NCI-H510A treated with DMSO at 0.1 percent for 48 hours (cell line): ENCODE data around the gene FCHSD2.
"Not testable (repeated sequence)": the region's sequence is repeated elsewhere in the genome, so short reads cannot be mapped to it uniquely, and the experiment has no call there.

Experiments used
- DNase-seq: peaks from one replicate; lab custom pipeline; 2025; lab: John Stamatoyannopoulos, UW

FCHSD2 gene

DNA sequence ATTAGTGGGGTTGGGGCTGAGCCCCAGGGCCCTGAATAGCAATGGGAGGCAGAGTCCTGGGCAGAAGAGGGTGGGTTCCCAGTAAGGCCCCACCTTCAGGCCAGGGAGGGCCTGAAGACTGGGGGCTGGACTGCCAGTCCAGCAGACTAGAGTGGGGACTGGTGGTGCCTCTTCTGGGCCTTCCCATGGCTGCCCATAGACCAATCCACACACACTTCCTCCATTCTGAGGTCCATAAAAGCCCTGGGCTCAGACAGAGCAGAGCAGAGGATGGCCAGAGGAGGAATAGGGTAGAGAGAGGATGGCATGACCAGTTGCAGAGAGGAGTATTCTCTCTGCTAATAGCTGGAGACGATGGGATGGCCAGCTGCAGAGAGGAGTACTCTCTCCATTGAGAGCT is 216.0 kb downstream of the FCHSD2 start:
- no peak for DNase-seq

DNA sequence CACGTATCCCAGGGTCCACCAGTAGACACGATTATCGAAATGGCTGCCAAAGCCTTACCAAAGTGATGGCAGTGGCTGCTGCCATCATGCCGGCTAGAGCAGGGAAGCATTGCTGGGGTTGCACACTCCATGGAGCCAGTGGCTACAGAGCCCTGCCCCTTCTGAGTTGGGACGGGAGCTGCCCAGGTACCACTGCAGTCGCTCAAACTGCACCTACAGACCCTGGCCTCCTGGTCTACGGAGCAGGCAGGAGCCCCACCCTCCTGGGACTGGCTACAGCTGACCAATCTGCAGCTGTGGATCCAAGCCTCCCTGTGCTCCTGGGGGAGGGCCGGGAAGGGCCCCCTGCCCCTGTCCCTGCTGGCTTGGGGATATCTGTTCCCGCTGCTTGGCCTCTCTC is 216.5 kb downstream of the FCHSD2 start:
- DNase-seq: no peak

DNA sequence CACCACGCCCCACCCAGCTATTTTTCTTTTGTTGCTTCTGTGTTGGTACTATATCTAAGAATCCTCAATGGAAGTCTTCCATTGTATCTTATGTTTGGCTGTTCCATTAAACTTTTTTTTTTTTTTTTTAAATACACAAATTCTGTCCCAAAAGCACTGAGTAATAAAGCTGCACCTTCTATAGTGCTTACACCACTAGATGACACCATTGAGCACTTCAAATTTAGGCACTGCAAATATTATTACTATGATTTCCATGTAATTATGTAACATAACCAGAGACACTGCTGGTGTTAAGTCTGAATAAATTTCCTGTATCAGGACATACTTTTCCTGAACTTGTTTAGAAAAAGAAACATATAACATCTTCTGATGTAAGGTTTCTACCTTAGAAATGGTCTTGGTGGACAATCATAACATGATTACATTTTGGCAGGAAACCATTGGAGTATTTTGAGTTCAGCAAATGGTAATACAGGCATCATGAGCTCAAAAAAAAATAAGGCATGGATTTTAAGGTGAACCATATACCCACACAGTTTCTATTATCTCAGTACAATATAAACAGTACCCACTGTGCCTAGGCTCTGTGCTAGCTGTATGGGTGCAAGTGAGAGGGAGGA is 217.4 kb downstream of the FCHSD2 start:
- no peak for DNase-seq

GRCh38 chr11:72921028-72921716 is 220.9 kb downstream of the FCHSD2 start:
- no peak for DNase-seq

GRCh38 chr11:72920001-72920400 is 222.1 kb downstream of the FCHSD2 start:
- DNase-seq: no peak

- no peak for DNase-seq
These were observed 223.3 kb downstream of the FCHSD2 start for GRCh38 chr11:72918851-72919250.

DNA sequence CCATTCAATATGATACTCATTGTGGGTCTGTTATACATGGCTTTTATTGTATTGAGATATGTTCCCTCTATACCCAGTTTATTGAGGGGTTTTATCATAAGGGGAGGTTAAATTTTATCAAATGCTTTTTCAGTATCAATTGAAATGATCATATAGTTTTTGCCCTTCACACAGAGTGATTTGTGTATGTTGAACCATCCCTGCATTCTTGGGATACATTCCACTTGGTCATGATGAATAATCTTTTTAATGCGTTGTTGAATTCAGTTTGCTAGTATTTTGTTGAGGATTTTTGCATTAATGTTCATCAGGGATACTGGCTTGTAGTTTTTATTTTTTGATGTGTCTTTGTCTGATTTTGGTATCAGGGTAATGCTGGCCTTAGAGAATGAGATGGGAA is 229.9 kb downstream of the FCHSD2 start:
- no peak for DNase-seq

DNA sequence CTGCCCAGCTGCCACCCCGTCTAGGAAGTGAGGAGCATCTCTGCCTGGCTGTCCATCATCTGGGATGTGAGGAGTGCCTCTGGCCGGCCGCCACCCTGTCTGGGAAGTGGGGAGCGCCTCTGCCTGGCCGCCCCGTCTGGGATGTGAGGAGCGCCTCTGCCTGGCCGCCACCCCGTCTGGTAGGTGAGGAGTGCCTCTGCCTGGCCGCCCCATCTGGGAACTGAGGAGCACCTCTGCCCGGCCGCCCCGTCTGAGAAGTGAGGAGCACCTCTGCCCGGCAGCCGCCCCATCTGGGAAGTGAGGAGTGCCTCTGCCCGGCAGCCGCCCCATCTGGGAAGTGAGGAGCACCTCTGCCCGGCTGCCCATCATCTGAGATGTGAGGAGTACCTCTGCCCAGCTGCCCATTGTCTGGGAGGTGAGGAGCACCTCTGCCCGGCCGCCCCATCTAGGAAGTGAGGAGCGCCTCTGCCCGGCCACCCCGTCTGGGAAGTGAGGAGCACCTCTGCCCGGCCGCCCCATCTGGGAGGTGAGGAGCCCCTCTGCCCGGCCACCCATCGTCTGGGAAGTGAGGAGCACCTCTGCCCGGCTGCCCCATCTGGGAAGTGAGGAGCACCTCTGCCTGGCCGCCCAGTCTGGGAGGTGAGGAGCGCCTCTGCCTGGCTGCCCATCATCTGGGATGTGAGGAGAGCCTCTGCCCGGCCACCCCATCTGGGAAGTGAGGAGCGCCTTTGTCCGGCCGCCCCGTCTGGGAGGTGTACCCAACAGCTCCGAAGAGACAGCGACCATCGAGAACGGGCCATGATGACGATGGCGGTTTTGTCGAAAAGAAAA is 232.3 kb downstream of the FCHSD2 start:
- DNase-seq: not testable (repeated sequence)

DNA sequence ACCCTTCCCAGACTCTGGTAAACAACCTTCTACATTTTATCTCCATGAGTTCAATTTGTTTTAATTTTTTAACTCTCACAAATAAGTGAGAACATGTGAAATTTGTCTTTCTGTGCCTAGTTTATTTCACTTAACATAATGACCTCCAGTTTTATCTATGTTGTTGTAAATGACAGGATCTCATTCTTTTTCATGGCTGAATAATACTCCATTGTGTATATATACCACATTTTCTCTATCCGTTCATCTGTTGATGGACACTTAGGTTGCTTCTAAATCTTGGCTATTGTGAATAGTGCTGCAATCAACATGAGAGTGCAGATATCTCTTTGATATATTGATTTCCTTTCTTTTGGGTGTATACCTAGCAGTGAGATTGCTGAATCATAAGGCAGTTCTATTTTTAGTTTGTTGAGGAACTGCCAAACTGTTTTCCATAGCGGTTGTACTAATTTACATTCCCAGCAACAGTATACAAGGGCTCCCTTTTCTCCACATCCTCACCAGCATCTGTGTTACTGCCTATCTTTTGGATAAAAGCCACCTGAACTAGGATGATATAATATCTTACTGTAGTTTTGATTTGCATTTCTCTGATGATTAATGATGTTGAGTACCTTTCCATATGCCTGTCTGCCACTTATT is 234.0 kb downstream of the FCHSD2 start:
- no peak for DNase-seq

GRCh38 chr11:72904016-72904415 is 238.1 kb downstream of the FCHSD2 start:
- no peak for DNase-seq

DNA sequence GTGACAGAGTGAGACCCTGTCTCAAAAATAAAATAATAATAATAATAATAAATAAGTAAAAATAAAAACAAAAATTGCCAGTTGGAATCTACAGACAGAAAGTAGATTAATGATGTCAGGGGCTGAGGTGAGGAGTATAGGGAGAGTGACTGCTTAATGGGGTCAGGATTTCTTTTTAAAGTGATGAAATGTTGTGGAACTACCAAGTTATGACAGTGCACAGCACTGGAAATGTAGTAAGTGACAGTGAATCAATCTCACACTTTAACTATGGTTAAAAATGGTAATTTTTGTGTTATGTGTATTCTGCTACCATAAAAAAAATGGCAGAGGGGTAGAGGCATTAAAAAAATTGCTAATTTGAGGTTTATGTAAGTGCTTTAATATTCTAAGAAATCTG is 240.7 kb downstream of the FCHSD2 start:
- DNase-seq: no peak

DNA sequence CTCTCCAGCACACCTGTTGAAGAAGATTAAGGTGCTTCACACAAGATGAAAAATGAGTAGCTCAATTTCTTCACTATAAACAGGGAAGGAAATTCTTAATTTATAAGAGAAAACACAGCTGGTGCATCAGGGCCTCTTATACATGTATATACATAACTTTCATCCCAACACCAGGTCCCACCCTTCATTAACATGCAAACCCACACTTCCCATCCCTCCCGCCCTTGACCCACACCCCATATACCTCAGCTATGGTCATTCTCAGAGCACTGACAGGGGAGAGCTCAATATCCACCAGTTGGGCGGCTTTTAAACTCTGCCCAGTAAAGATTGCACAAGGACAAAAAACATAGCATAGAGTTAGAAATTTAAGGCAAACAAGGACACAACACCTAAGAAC is 242.1 kb downstream of the FCHSD2 start:
- no peak for DNase-seq

GRCh38 chr11:72899238-72899637 is 242.9 kb downstream of the FCHSD2 start:
- no peak for DNase-seq

DNA sequence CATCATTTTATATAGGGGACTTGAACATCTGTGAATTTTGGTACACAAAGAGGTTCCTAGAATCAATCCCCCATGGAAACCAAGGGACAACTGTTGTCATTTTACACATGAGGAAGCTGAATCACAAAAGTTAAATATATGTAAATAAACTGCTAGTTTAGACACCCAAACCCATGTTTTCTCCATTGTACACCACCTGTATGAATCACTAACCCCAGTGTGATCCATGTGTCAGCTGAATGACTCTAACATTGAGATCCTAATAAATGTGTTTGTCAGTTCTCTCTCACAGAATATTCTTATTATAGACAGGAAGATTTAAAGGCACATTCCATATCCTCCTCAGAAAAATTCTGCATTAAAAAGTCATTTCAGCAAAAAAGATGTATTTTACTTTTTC is 244.6 kb downstream of the FCHSD2 start:
- DNase-seq: no peak

DNA sequence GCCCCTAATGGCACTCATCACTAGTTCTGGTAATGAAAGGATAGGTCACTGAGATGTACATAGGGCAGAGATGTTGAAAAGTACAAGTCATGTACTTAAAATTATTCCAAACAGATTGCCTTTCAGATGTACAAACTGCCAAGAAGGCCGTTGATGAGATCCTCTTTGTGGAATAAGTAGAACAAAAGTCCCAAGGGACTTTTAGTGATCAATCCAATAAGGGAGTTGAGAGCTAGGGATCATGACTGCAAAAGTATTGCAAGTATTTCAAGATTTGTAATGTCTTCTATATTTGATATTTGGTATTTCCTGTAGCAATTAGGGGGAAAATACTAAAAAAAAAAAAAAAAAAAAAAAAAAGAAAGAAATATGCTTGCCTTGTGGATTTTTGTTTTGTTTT is 245.7 kb downstream of the FCHSD2 start:
- no peak for DNase-seq

GRCh38 chr11:72890881-72891280 is 251.2 kb downstream of the FCHSD2 start:
- DNase-seq: no peak

DNA sequence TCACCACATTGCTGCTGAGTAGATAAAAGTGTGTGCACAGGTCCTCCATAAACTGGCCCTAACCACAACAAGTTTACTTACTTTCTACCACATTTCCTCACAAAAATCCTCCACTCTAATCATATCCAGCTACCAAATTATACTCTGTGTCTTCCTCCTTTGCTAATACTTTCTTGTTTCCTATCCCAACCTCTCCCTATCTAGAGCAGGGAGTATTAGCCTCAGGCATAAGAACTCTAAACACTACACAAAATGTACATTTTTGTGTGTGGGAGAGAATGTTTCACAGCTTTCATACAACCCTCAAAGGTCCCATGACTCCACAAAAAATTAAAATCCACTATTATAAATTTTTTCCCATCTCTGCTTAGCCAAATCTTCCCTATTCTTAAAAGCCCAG is 255.5 kb downstream of the FCHSD2 start:
- DNase-seq: no peak

DNA sequence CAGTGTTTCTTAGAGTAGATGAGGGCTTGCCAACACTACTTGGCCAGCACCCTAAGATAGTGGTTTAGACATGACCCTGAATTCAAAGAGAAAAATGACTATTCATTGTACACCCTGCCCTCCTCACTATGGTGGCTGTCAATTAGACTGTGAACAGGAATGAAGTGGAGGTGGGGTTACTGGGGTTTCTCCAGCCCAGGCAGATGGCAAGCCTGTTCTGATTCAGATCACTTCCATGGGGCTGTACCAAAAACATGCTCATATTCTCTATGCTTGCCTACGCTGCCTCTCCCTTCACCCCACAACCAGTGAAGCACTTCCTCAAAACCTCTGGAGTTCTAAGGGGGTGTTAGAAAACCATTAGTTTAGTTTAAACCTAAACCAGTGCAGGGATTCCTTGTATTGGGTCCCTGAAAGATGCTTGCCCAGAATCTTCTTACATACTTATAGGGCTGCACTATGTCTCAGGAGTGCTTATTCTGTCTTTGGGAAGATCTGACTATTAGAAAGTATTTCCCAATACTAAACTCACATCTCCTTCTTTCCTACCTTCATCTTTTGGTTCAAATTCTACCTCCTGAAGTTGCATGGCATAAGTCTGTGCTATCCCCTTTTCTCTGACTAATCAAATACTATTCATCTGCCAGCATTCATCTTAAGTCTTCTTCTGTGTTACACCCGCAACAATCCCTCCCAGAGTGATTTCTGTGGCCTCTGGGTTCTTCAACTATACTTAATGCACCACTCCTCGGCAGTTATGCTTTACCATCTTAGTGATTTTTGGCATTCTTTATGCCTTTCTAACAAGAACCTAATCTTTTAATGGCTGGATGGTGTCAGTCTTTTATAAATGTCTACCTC is 256.1 kb downstream of the FCHSD2 start:
- no peak for DNase-seq

- no peak for DNase-seq
These were observed 266.0 kb downstream of the FCHSD2 start for GRCh38 chr11:72876147-72876546.

DNA sequence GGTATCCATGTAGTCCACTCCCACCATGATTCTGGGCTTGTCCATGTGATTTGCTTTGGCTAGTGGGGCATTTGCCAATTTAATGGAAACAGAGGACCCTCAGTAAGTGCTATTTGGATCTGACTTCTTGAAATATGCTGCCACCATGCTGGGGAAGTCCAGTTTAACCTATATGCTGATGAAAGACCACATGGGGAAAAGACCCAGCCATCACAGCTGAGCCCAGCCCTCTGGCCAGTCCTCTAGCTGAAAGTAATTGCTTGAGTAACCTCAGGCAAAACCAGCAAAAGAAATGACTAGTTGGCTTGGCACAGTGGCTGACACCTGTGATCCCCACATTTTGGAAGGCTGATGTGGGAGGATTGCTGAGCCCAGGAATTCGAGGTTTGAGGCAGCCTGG is 266.4 kb downstream of the FCHSD2 start:
- DNase-seq: no peak

GRCh38 chr11:72872012-72872411 is 270.1 kb downstream of the FCHSD2 start:
- DNase-seq: no peak

- no peak for DNase-seq
These were observed 271.0 kb downstream of the FCHSD2 start for GRCh38 chr11:72871119-72871518.
